GM21526 (cell line): ENCODE data around the gene POMZP3.
"Not testable (repeated sequence)": the region's sequence is repeated elsewhere in the genome, so short reads cannot be mapped to it uniquely, and the experiment has no call there.

Experiments
- ATAC-seq: cut with Tn5 transposase; IDR thresholded peaks from one replicate; pipeline ENCODE4 v1.9.1; 2021; ENCODE audit warnings: moderate library complexity; ENCODE audit not compliant: unreplicated experiment, low FRiP score

Gene POMZP3

GRCh38 chr7:76626989-76627642 lies at the start of gene POMZP3:
TSS of gene POMZP3 (minus strand) at chr7:76627279. CDS start at chr7:76626064, 1,215 bp downstream.
- peak; percentile 79 for ATAC-seq

GRCh38 chr7:76675783-76676182 lies 48.7 kb upstream of the POMZP3 start:
- ATAC-seq: not testable (repeated sequence)

- not testable (repeated sequence) for ATAC-seq
Observed at GRCh38 chr7:76673346-76673745, 46.3 kb upstream of the POMZP3 start.

- not testable (repeated sequence) for ATAC-seq
Observed at GRCh38 chr7:76659212-76659611, 32.1 kb upstream of the POMZP3 start.

- ATAC-seq: not testable (repeated sequence)
Observed at GRCh38 chr7:76656425-76656824, 29.3 kb upstream of the POMZP3 start.

GRCh38 chr7:76642620-76643019 lies 15.5 kb upstream of the POMZP3 start:
- not testable (repeated sequence) for ATAC-seq

- peak; percentile 77 for ATAC-seq
Observed at GRCh38 chr7:76637061-76637691, 10.1 kb upstream of the POMZP3 start.

GRCh38 chr7:76626581-76626980 lies 498 bp downstream of the POMZP3 start:
- ATAC-seq: peak; percentile 37

- ATAC-seq: not testable (repeated sequence)
Observed at GRCh38 chr7:76619439-76620190, 7.5 kb downstream of the POMZP3 start.

- not testable (repeated sequence) for ATAC-seq
Observed at GRCh38 chr7:76613783-76614182, 13.3 kb downstream of the POMZP3 start.

GRCh38 chr7:76612232-76612631 lies 14.8 kb downstream of the POMZP3 start:
- not testable (repeated sequence) for ATAC-seq

- ATAC-seq: not testable (repeated sequence)
Observed at GRCh38 chr7:76609864-76610263, 17.2 kb downstream of the POMZP3 start.

- ATAC-seq: not testable (repeated sequence)
Observed at GRCh38 chr7:76608469-76608868, 18.6 kb downstream of the POMZP3 start.

GRCh38 chr7:76606027-76606426 lies 21.1 kb downstream of the POMZP3 start:
- ATAC-seq: peak; percentile 94

GRCh38 chr7:76600650-76601049 lies 26.4 kb downstream of the POMZP3 start:
- not testable (repeated sequence) for ATAC-seq

- ATAC-seq: not testable (repeated sequence)
Observed at GRCh38 chr7:76600116-76600482, 27.0 kb downstream of the POMZP3 start.

- ATAC-seq: not testable (repeated sequence)
Observed at GRCh38 chr7:76598590-76599264, 28.4 kb downstream of the POMZP3 start.

GRCh38 chr7:76597288-76597687 lies 29.8 kb downstream of the POMZP3 start:
- not testable (repeated sequence) for ATAC-seq

- not testable (repeated sequence) for ATAC-seq
Observed at GRCh38 chr7:76592694-76593093, 34.4 kb downstream of the POMZP3 start.

GRCh38 chr7:76591602-76592304 lies 35.3 kb downstream of the POMZP3 start:
- peak; percentile 67 for ATAC-seq
